HG02678 (cell line): ENCODE data around the gene GPR61.
A peak's percentile ranks its signal among the peaks of the same experiment; 100 is the strongest.

Experiments used
- ATAC-seq: cut with Tn5 transposase; IDR thresholded peaks from one replicate; pipeline ENCODE4 v1.9.1; 2021; ENCODE audit warnings: mild to moderate bottlenecking, moderate library complexity; ENCODE audit not compliant: unreplicated experiment

GPR61 gene

GRCh38 chr1:109508873-109509175, 30.8 kb upstream of the GPR61 start:
- no peak for ATAC-seq

- peak; percentile 63 for ATAC-seq
Measured at GRCh38 chr1:109509176-109510134, 30.2 kb upstream of the GPR61 start, which contains the start of gene AMIGO1. Gene AMIGO1 (minus strand): TSS chr1:109509727. CDS start chr1:109508912, 815 bp downstream.

- ATAC-seq, result no peak
Measured at GRCh38 chr1:109513110-109513710, 26.5 kb upstream of the GPR61 start.

GRCh38 chr1:109514846-109515245, 24.8 kb upstream of the GPR61 start:
- ATAC-seq, result no peak

GRCh38 chr1:109516872-109517271, 22.8 kb upstream of the GPR61 start:
- no peak for ATAC-seq

- no peak for ATAC-seq
Measured at GRCh38 chr1:109517337-109517736, 22.3 kb upstream of the GPR61 start.

GRCh38 chr1:109521002-109521951, 18.4 kb upstream of the GPR61 start:
- ATAC-seq, result no peak

- ATAC-seq, result no peak
Measured at GRCh38 chr1:109522026-109522425, 17.6 kb upstream of the GPR61 start.

- ATAC-seq, result no peak
Measured at GRCh38 chr1:109523706-109524105, 16.0 kb upstream of the GPR61 start.

GRCh38 chr1:109527098-109527811, 12.4 kb upstream of the GPR61 start:
- ATAC-seq, result peak; percentile 63

GRCh38 chr1:109527846-109528695, 11.6 kb upstream of the GPR61 start:
- no peak for ATAC-seq

- no peak for ATAC-seq
Measured at GRCh38 chr1:109528712-109529111, 11.0 kb upstream of the GPR61 start.

- ATAC-seq, result no peak
Measured at GRCh38 chr1:109529881-109530456, 9.7 kb upstream of the GPR61 start.

GRCh38 chr1:109530457-109531087, 9.1 kb upstream of the GPR61 start:
- no peak for ATAC-seq

GRCh38 chr1:109531380-109531779, 8.3 kb upstream of the GPR61 start:
- ATAC-seq, result no peak

GRCh38 chr1:109531826-109532364, 7.8 kb upstream of the GPR61 start:
- no peak for ATAC-seq

- peak; percentile 81 for ATAC-seq
Measured at GRCh38 chr1:109532365-109533136, 7.1 kb upstream of the GPR61 start.
